B cell (primary cell): ENCODE data around the gene LHX6. TPM values are rescaled to one million over a fixed set of nuclear protein-coding genes. Genes with fewer than 3 reads are reported as not detected.

ENCODE experiments used
- ATAC-seq: fragments of 200-7000 bp; cut with Tn5 transposase; one replicate; pipeline ENCODE4 v1.10.0; 2021; ENCODE audit warnings: low read depth, mild to moderate bottlenecking, moderate number of reproducible peaks, moderate library complexity
- CTCF ChIA-PET: fragments of 350-600 bp; sonication (Branson Sonifier 250); formaldehyde crosslinking; loops from one replicate; lab custom pipeline; 2021; ENCODE audit warnings: antibody characterized with exemption, inconsistent platforms; lab: Charles Lee
- POLR2A ChIA-PET: fragments of 350-600 bp; sonication (Branson Sonifier 250); formaldehyde crosslinking; loops from one replicate; lab custom pipeline; 2021; ENCODE audit warnings: antibody characterized with exemption; lab: Charles Lee
- DNase-seq: peaks from one replicate; pipeline ENCODE4 v3.0.0; 2013
- H2AFZ ChIP-seq: 2 replicates; pipeline ENCODE4 v1.6.1; 2012; ENCODE audit warnings: mild to moderate bottlenecking, low read depth, low read length; ENCODE audit not compliant: insufficient read depth, poor library complexity, severe bottlenecking
- H3K27ac ChIP-seq, 2 donors: 1 replicate in 1 of 2; 2 replicates in 1 of 2; pipeline ENCODE4 v1.5.1; 2012 to 2013; ENCODE audit warnings: low read length in 2 of 2, mild to moderate bottlenecking in 2 of 2, moderate library complexity in 1 of 2
- H3K27me3 ChIP-seq, 4 experiments: fragments of 200-600 bp in 1 of 4; sonication (generic) in 1 of 4; replicated peaks in 1 of 4; 1 replicate in 2 of 4; 2 replicates in 2 of 4; pipeline versions ENCODE4 v1.6.1 to v1.7.0; 2013 to 2016; ENCODE audit warnings: low read length in 3 of 4, mild to moderate bottlenecking in 2 of 4, mixed read lengths in 1 of 4, moderate library complexity in 1 of 4; ENCODE audit not compliant: insufficient read depth in 4 of 4, control insufficient read depth in 3 of 4; ENCODE audit errors: control extremely low read depth in 1 of 4
- H3K36me3 ChIP-seq, 2 experiments: replicated peaks in 1 of 2; 1 replicate in 1 of 2; 2 replicates in 1 of 2; pipeline versions ENCODE4 v1.6.1 to v1.7.1; 2013; ENCODE audit warnings: low read length in 1 of 2; ENCODE audit not compliant: insufficient read depth in 2 of 2, control insufficient read depth in 1 of 2; ENCODE audit errors: control extremely low read depth in 1 of 2, extremely low read depth in 1 of 2
- H3K4me1 ChIP-seq, 2 donors: fragments of 200-600 bp in 1 of 2; sonication (generic) in 1 of 2; 1 replicate in 1 of 2; 2 replicates in 1 of 2; pipeline versions ENCODE4 v1.5.1 to v1.6.1; 2013 to 2017; ENCODE audit warnings: low read length in 2 of 2; ENCODE audit not compliant: control insufficient read depth in 2 of 2, insufficient read depth in 2 of 2
- H3K4me2 ChIP-seq: replicated peaks from 2 replicates; pipeline ENCODE3; 2012; ENCODE audit warnings: mild to moderate bottlenecking, low read depth, low read length; ENCODE audit not compliant: poor library complexity, severe bottlenecking
- H3K4me3 ChIP-seq, 5 experiments: fragments of 200-600 bp in 1 of 5; sonication (generic) in 1 of 5; 1 replicate in 3 of 5; 2 replicates in 2 of 5; pipeline versions ENCODE4 v1.5.1 to v1.7.0; 2011 to 2016; ENCODE audit warnings: low read length in 4 of 5, mild to moderate bottlenecking in 4 of 5, low read depth in 2 of 5, control low read depth in 1 of 5, moderate library complexity in 1 of 5; ENCODE audit not compliant: insufficient read depth in 1 of 5; ENCODE audit errors: control extremely low read depth in 1 of 5, extremely low read depth in 1 of 5
- H3K79me2 ChIP-seq: fragments of 200-600 bp; sonication (generic); one replicate; pipeline ENCODE4 v1.6.0; 2016; ENCODE audit warnings: low read length; ENCODE audit not compliant: control insufficient read depth, insufficient read depth
- H3K9ac ChIP-seq: fragments of 200-600 bp; sonication (generic); 2 replicates; pipeline ENCODE4 v1.6.1; 2017; ENCODE audit warnings: mild to moderate bottlenecking, low read length, moderate library complexity
- H3K9me3 ChIP-seq, 3 donors: one replicate each; pipeline versions ENCODE4 v1.6.1 to v1.7.1; 2013; ENCODE audit warnings: low read length in 2 of 3; ENCODE audit not compliant: control insufficient read depth in 2 of 3, insufficient read depth in 1 of 3; ENCODE audit errors: control extremely low read depth in 1 of 3
- H4K20me1 ChIP-seq: 2 replicates; pipeline ENCODE4 v1.6.0; 2012; ENCODE audit warnings: mild to moderate bottlenecking, low read length; ENCODE audit not compliant: insufficient read depth, control insufficient read depth, poor library complexity, severe bottlenecking
- H3K27ac Mint-ChIP-seq: one replicate; pipeline ENCODE4 v1.8.0; 2021; ENCODE audit warnings: mixed read lengths
- H3K27me3 Mint-ChIP-seq: one replicate; pipeline ENCODE4 v1.8.0; 2021; ENCODE audit warnings: mixed read lengths
- H3K4me1 Mint-ChIP-seq: one replicate; pipeline ENCODE4 v1.8.0; 2021; ENCODE audit warnings: mixed read lengths
- H3K4me3 Mint-ChIP-seq: one replicate; pipeline ENCODE4 v1.8.0; 2021; ENCODE audit warnings: mixed read lengths
- H3K9me3 Mint-ChIP-seq: one replicate; pipeline ENCODE4 v1.8.0; 2022; ENCODE audit warnings: mixed read lengths; ENCODE audit not compliant: insufficient read depth
- EZH2 ChIP-seq: IDR thresholded peaks from 2 replicates; pipeline ENCODE4 v1.6.1; 2012; ENCODE audit warnings: borderline replicate concordance, low read depth, mild to moderate bottlenecking, moderate library complexity, low read length; ENCODE audit not compliant: insufficient read depth, poor library complexity, severe bottlenecking
- WGBS: methylation state at CpG from one replicate; pipeline ENCODE4 v1.1.5; 2013; ENCODE audit warnings: missing lambda C conversion rate; ENCODE audit not compliant: insufficient coverage; 5-methylcytosine and 5-hydroxymethylcytosine counted together
- intact Hi-C: fragments of 100-400 bp; cut with micrococcal nuclease; formaldehyde crosslinking; loops from one replicate; pipeline ENCODE4 v1.10.0; 2022
- polyA plus RNA-seq: library from polyadenylated mRNA; depleted of rRNA; stranded (reverse); fragments of >200 nt; gene quantifications from 2 replicates; pipeline ENCODE4 v1.2.3, GENCODE V29; 2012
- total RNA-seq, 2 donors: library from RNA; stranded (reverse); fragments of 120-200 nt in 1 of 2; gene quantifications; 1 replicate in 1 of 2; 2 replicates in 1 of 2; pipeline versions ENCODE4 v1.2.3 to v1.2.4, GENCODE V29; 2013 to 2022
- TF ChIP-seq, protein P1 (sequence below): fragments of 200-600 bp; IDR thresholded peaks from one replicate; pipeline ENCODE4 v1.8.0; 2022; ENCODE audit warnings: antibody characterized with exemption, mild to moderate bottlenecking

LHX6 gene
- total and polyA plus RNA-seq, 2 donors (not counting 1 experiment from before 2014, with no cell fraction given): 0.03 TPM; not detected in 1

DNA sequence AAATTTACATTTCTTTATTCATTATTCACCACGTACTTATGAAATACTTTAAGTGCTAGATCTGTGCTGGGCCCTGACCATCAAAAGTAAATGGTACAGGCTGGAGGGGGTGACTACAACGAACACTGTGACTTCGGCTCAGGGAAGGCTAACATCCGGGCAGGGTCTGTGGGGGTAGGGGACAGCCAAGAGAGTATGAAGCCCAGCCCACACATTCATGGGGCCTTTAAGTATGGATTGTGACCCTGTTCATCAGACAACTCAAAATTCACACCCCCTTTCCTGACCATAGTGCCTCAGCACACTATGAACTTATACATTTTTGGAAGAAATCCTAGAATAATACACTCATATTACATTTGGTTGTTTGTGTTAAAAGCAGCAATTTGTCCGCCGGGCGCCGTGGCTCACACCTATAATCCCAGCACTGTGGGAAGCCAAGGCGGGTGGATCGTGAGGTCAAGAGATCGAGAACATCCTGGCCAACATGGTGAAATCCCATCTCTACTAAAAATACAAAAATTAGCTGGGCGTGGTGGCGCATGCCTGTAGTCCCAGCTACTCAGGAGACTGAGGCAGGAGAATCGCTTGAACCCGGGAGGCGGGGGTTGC, 35.7 kb downstream of the LHX6 start:
- H3K4me1 ChIP-seq: no peaks in the 10 kb centered on the region
- intact Hi-C loops: no loop called here
- H3K4me3 ChIP-seq: no peak overlapping the region
- Mint-ChIP-seq H3K9me3 (no peaks in the 10 kb centered on the region), H3K4me1 (no peaks in the 10 kb centered on the region), H3K27me3 (peaks cover 12% of the 10 kb centered on the region), H3K4me3 (no peak overlapping the region), H3K27ac (no peak overlapping the region)
- CTCF ChIA-PET: no interaction called here
- H3K9me3 ChIP-seq: no peaks in the 10 kb centered on the region
- peaks cover 0 to 7% (median 0%) of the 10 kb centered on the region in 4 experiments for H3K27me3 ChIP-seq
- no peak for DNase-seq
- WGBS: 94% methylated on average over 7 of the region's 16 CpGs
- no peaks in the 10 kb centered on the region for H3K79me2 ChIP-seq
- POLR2A ChIA-PET: no interaction called here
- no peaks in the 10 kb centered on the region for H3K36me3 ChIP-seq
- H3K4me2 ChIP-seq: no peak overlapping the region
- H3K9ac ChIP-seq: no peak overlapping the region
- ATAC-seq: no peak
- no peak overlapping the region for H3K27ac ChIP-seq
- H4K20me1 ChIP-seq: no peaks in the 10 kb centered on the region
- TF ChIP-seq, protein P1, sequence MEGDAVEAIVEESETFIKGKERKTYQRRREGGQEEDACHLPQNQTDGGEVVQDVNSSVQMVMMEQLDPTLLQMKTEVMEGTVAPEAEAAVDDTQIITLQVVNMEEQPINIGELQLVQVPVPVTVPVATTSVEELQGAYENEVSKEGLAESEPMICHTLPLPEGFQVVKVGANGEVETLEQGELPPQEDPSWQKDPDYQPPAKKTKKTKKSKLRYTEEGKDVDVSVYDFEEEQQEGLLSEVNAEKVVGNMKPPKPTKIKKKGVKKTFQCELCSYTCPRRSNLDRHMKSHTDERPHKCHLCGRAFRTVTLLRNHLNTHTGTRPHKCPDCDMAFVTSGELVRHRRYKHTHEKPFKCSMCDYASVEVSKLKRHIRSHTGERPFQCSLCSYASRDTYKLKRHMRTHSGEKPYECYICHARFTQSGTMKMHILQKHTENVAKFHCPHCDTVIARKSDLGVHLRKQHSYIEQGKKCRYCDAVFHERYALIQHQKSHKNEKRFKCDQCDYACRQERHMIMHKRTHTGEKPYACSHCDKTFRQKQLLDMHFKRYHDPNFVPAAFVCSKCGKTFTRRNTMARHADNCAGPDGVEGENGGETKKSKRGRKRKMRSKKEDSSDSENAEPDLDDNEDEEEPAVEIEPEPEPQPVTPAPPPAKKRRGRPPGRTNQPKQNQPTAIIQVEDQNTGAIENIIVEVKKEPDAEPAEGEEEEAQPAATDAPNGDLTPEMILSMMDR: no peak
- TF ChIP-seq EZH2: no peak
- no peak overlapping the region for H2AFZ ChIP-seq

DNA sequence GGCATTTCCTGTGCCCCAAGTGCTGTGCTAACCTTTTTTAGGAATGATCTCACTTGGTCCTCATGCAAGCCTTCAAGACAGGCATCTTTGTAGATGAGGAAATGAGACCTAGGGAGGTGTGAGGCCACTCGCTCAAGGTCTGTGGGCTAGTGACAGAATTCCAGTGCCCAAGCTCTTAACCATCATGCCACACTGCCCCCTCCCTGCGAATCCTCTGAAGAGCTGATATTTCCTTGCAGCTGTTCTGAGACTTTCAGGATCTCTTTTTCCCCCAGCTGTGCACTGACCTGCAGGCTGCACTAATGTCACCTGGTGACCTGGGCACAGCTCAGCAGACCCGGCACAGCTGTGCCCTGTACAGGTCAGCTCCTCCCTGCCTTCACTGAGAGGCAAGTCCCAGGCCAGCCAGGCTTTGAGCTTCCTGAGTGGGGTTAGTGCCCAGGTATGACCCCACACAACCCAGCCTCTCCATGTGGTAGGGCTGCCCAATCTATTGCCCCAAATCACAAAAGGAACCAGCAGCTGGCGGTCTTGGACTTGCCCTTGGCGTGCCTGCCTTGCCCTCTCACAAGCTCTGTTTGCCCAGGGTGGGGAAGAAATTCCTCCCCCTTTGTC, 36.4 kb downstream of the LHX6 start:
- Histone ChIP-seq H3K36me3 (no peaks in the 10 kb centered on the region), H3K79me2 (no peaks in the 10 kb centered on the region), H3K9me3 (no peaks in the 10 kb centered on the region), H3K27ac (no peak overlapping the region), H4K20me1 (no peaks in the 10 kb centered on the region), H3K4me3 (no peak overlapping the region), H3K9ac (no peak overlapping the region), H2AFZ (no peak overlapping the region), H3K4me1 (no peaks in the 10 kb centered on the region), H3K27me3 (peaks cover 0 to 4% (median 0%) of the 10 kb centered on the region in 4 experiments), H3K4me2 (no peak overlapping the region)
- ChIA-PET POLR2A (no interaction called here), CTCF (no interaction called here)
- Mint-ChIP-seq H3K27ac (no peak overlapping the region), H3K27me3 (peaks cover 8% of the 10 kb centered on the region), H3K4me1 (no peaks in the 10 kb centered on the region), H3K4me3 (no peak overlapping the region), H3K9me3 (no peaks in the 10 kb centered on the region)
- ATAC-seq (no peak), DNase-seq (no peak)
- 97% methylated on average over 5 of the region's 5 CpGs for WGBS
- TF ChIP-seq, protein P1: no peak
- no peak for TF ChIP-seq EZH2
- intact Hi-C loops: no loop called here
